ENCODE measurements around the gene IFI30.

IFI30 gene

DNA sequence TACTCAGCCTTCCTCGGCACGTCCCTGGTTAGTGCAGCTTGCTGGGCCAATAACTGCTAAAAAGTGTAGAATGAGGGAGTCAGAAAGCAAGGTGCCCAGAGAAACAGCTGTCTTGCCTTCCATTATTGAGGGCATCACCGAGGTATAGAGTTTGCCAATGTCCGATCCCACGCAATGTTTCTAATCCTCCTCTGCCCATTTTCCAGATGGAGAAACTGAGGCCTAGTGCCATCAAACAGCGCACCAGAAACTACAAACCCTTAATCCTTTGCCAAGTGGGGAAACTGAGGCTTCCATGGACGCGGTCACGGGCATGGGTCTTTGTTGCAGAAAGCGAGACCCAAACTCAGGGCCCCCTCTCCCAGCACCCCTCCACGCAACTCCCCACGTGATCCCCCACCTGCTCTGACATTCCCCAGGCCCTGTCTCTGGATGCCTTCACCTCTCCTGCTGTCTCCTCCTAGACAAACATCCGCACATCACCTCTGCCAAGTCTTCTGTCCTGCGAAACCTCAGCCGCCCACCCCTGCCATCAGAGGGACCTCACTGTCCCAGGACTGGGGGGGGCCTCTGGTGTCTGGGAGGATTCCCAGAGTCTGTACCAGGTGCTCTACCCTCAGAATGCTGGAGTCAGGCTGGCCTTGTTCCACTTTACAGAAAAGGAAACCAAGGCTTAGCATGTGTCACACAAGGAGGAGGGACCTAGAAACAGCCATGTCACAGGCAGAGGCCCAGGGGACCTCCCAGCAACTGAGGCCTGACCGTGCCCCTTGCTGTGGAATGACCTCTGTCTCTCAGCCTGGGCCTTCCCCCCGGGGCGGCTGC, 53.6 kb downstream of the IFI30 start:
- DNase-seq, result no peak
